Ovary (tissue), 9 donors: ENCODE data around the gene XPNPEP1. TPM values are rescaled to one million over a fixed set of nuclear protein-coding genes. Genes with fewer than 3 reads are reported as not detected.

ENCODE experiments used
- DNase-seq, 5 donors: peaks; one replicate each; pipeline ENCODE4 v3.0.0-alpha.2; 2019 to 2020
- H3K27ac ChIP-seq, 2 donors: fragments of 200-600 bp; one replicate each; pipeline versions ENCODE4 v1.5.1 to v1.8.0; 2019 to 2022
- H3K27me3 ChIP-seq: fragments of 200-600 bp; one replicate; pipeline ENCODE4 v1.8.0; 2022
- H3K36me3 ChIP-seq: fragments of 200-600 bp; sonication (generic); one replicate; pipeline ENCODE4 v1.5.1; 2019
- H3K4me1 ChIP-seq: one replicate; pipeline ENCODE4 v1.8.1; 2013; ENCODE audit warnings: mild to moderate bottlenecking, moderate library complexity; ENCODE audit not compliant: insufficient read depth
- H3K4me3 ChIP-seq: fragments of 200-600 bp; sonication (generic); one replicate; pipeline ENCODE4 v1.5.1; 2017
- H3K9me3 ChIP-seq, 2 donors: fragments of 200-600 bp in 1 of 2; sonication (generic) in 1 of 2; one replicate each; pipeline versions ENCODE4 v1.5.1 to v1.8.1; 2013 to 2019; ENCODE audit warnings: mild to moderate bottlenecking in 1 of 2, moderate library complexity in 1 of 2
- CTCF ChIP-seq, 3 donors: fragments of 450-650 bp in 2 of 3; fragments of 200-600 bp in 1 of 3; IDR thresholded peaks; one replicate each; pipeline versions ENCODE4 v1.5.1 to v1.8.0; 2016 to 2022; ENCODE audit warnings: antibody characterized with exemption in 3 of 3, mild to moderate bottlenecking in 1 of 3
- EP300 ChIP-seq: sonication (generic); formaldehyde crosslinking; IDR thresholded peaks from one replicate; pipeline ENCODE4 v1.6.1; 2017; ENCODE audit warnings: antibody characterized with exemption
- POLR2A ChIP-seq: fragments of 450-650 bp; IDR thresholded peaks from one replicate; pipeline ENCODE4 v1.6.1; 2017; ENCODE audit warnings: antibody characterized with exemption, mild to moderate bottlenecking, moderate library complexity
- WGBS, 3 donors: extraction: QIAGEN DNeasy Blood & Tissue Kit in 1 of 3; methylation state at CpG; one replicate each; pipeline versions ENCODE4 v1.1.5 to v1.1.7; 2013 to 2017; 5-methylcytosine and 5-hydroxymethylcytosine counted together
- intact Hi-C, 4 donors: fragments of 100-400 bp; cut with DNase I; formaldehyde crosslinking; loops; one replicate each; pipeline versions ENCODE4 v1.11.0 to v1.15.1; 2022 to 2023
- polyA plus RNA-seq, 2 donors: library from polyadenylated mRNA; stranded (reverse); fragments of 200-250 nt in 1 of 2; fragments of 350-450 nt in 1 of 2; fragmentation: Illumina TruSeq in 1 of 2; extraction: RNeasy Lipid Tissue Mini Kit (QIAGEN cat#74804) in 1 of 2; gene quantifications; one replicate each; pipeline ENCODE4 v1.2.3, GENCODE V29; 2013 to 2014
- total RNA-seq, 7 donors: library from RNA; depleted of rRNA in 2 of 7; stranded (reverse); fragments of >200 nt in 2 of 7; fragmentation: NEBNext Ultra II Directional in 3 of 7; extraction: Animal tissue kit (Norgen Biotek cat#: 25700) in 3 of 7; gene quantifications; one replicate each; pipeline versions ENCODE4 v1.1.0 to v1.2.4, GENCODE V29; 2016 to 2023
- donor health status: DM: no; HTN: no; CAD: no; lungs with moderate emphysema.
- donor health status: DM: no; HTN: no; CAD: no.
- donor health status: Bipolar disorder and iron deficiency.
- donor health status: DM: yes; HTN: yes; CAD: no.
- donor health status: DM: no; HTN: no; CAD: no.
- donor health status: DM: yes; HTN: yes; CAD: no.

Gene XPNPEP1
- total and polyA plus RNA-seq, 9 donors: 27.2 to 70.7 (median 47.1) TPM

- peaks cover 4% of the 10 kb centered on the region for H3K4me1 ChIP-seq
- H3K4me3 ChIP-seq: no peak overlapping the region
- no peaks in the 10 kb centered on the region for H3K36me3 ChIP-seq
- 89 to 97% (median 96%) methylated on average over 4 of the region's 4 CpGs for WGBS, 3 donors
- H3K27ac ChIP-seq: no peak overlapping the region
- DNase-seq: no peak
- TF ChIP-seq EP300 (no peak), CTCF (IDR thresholded peaks at IDR 0.05) (no peak), POLR2A (no peak)
- H3K9me3 ChIP-seq: no peaks in the 10 kb centered on the region
- intact Hi-C loops: no loop called here
- H3K27me3 ChIP-seq: no peaks in the 10 kb centered on the region
These were observed 51.8 kb downstream of the XPNPEP1 start for GRCh38 chr10:109871476-109871875.

GRCh38 chr10:109866995-109867635 is 56.2 kb downstream of the XPNPEP1 start:
- H3K4me1 ChIP-seq: peaks cover 2% of the 10 kb centered on the region
- H3K27me3 ChIP-seq: no peaks in the 10 kb centered on the region
- DNase-seq: no peak
- no peak overlapping the region for H3K27ac ChIP-seq
- no peak overlapping the region for H3K4me3 ChIP-seq
- WGBS, 3 donors: 79 to 94% (median 88%) methylated on average over 4 of the region's 4 CpGs
- H3K9me3 ChIP-seq: no peaks in the 10 kb centered on the region
- H3K36me3 ChIP-seq: no peaks in the 10 kb centered on the region
- no peak for TF ChIP-seq CTCF (IDR thresholded peaks at IDR 0.05)
- TF ChIP-seq EP300: no peak
- no peak for TF ChIP-seq POLR2A
- intact Hi-C loops: no loop called here

- DNase-seq: peak in 1 of 5 donors; percentile 38
- Histone ChIP-seq H3K27ac (no peak overlapping the region), H3K4me1 (peaks cover 2% of the 10 kb centered on the region), H3K9me3 (no peaks in the 10 kb centered on the region), H3K36me3 (no peaks in the 10 kb centered on the region), H3K4me3 (no peak overlapping the region), H3K27me3 (no peaks in the 10 kb centered on the region)
- TF ChIP-seq EP300: no peak
- TF ChIP-seq CTCF (IDR thresholded peaks at IDR 0.05): peak in 2 of 3 donors; percentile 19 to 31
- intact Hi-C loops: no loop called here
- WGBS, 3 donors: 42 to 50% (median 49%) methylated on average over 8 of the region's 8 CpGs
These were observed 56.9 kb downstream of the XPNPEP1 start for GRCh38 chr10:109866168-109866994.

GRCh38 chr10:109863775-109864174 is 59.5 kb downstream of the XPNPEP1 start:
- Histone ChIP-seq H3K36me3 (no peaks in the 10 kb centered on the region), H3K4me3 (no peak overlapping the region), H3K4me1 (peaks cover 2% of the 10 kb centered on the region), H3K27ac (no peak overlapping the region), H3K9me3 (no peaks in the 10 kb centered on the region), H3K27me3 (no peaks in the 10 kb centered on the region)
- DNase-seq: no peak
- WGBS, 3 donors: 89 to 94% (median 92%) methylated on average over 2 of the region's 2 CpGs
- intact Hi-C loops: no loop called here
- TF ChIP-seq CTCF (IDR thresholded peaks at IDR 0.05) (no peak), EP300 (no peak), POLR2A (no peak)
